NCI-H146 (cell line): Measurements from ENCODE around the gene TREH.

Experiments used
- DNase-seq: peaks from one replicate; lab custom pipeline; 2025; lab: John Stamatoyannopoulos, UW

The TREH gene

GRCh38 chr11:118610773-118611432 is 68.5 kb downstream of the TREH start:
- no peak for DNase-seq

GRCh38 chr11:118610225-118610772 is 69.2 kb downstream of the TREH start:
- DNase-seq: no peak

GRCh38 chr11:118609380-118610224 is 69.8 kb downstream of the TREH start:
- DNase-seq: no peak

- peak; percentile 45 for DNase-seq
These were observed 70.9 kb downstream of the TREH start for GRCh38 chr11:118608360-118609227.

- peak; percentile 62 for DNase-seq
These were observed 71.8 kb downstream of the TREH start, which contains the start of gene PHLDB1 for GRCh38 chr11:118607401-118608359. Gene PHLDB1, plus strand, starts transcription at chr11:118607615. Its CDS starts 6,222 bp downstream, at chr11:118613837.
